Kidney (tissue), 14 donors: ENCODE results near the gene SORBS2. TPM values are rescaled to one million over a fixed set of nuclear protein-coding genes. Genes with fewer than 3 reads are reported as not detected.

Source experiments
- DNase-seq, 5 donors: peaks; one replicate each; pipeline ENCODE4 v3.0.0-alpha.2; 2013 to 2020
- FAIRE-seq: peaks from 2 replicates; lab custom pipeline; 2012; peaks lifted over from hg19 to GRCh38; lab: Jason Lieb, UNC
- H3K27ac ChIP-seq, 2 donors: one replicate each; pipeline ENCODE4 v1.7.0; 2013; ENCODE audit warnings: low read depth in 2 of 2, low read length in 2 of 2, inconsistent platforms in 1 of 2
- H3K27me3 ChIP-seq: one replicate; pipeline ENCODE4 v1.7.1; 2013; ENCODE audit warnings: low read length, inconsistent platforms; ENCODE audit not compliant: control insufficient read depth, insufficient read depth
- H3K36me3 ChIP-seq, 3 donors: one replicate each; pipeline versions ENCODE4 v1.7.0 to v1.7.1; 2013; ENCODE audit warnings: low read length in 3 of 3, control low read depth in 1 of 3, inconsistent platforms in 1 of 3; ENCODE audit not compliant: insufficient read depth in 3 of 3, control insufficient read depth in 2 of 3
- H3K4me1 ChIP-seq, 3 donors: one replicate each; pipeline versions ENCODE4 v1.7.0 to v1.7.1; 2013; ENCODE audit warnings: low read length in 3 of 3, inconsistent platforms in 1 of 3, low read depth in 1 of 3; ENCODE audit not compliant: control insufficient read depth in 2 of 3, insufficient read depth in 2 of 3
- H3K4me3 ChIP-seq, 3 donors: one replicate each; pipeline versions ENCODE4 v1.7.0 to v1.8.1; 2013; ENCODE audit warnings: low read length in 3 of 3, control low read depth in 1 of 3, inconsistent platforms in 1 of 3
- H3K9ac ChIP-seq, 3 donors: one replicate each; pipeline versions ENCODE4 v1.7.0 to v1.7.1; 2013; ENCODE audit warnings: low read length in 3 of 3, control low read depth in 1 of 3, inconsistent platforms in 1 of 3
- H3K9me3 ChIP-seq, 3 donors: one replicate each; pipeline versions ENCODE4 v1.7.0 to v1.7.1; 2013; ENCODE audit warnings: low read length in 3 of 3, control low read depth in 1 of 3, inconsistent platforms in 1 of 3; ENCODE audit not compliant: control insufficient read depth in 2 of 3, insufficient read depth in 1 of 3
- CTCF ChIP-seq: IDR thresholded peaks from 3 replicates; pipeline ENCODE4 v1.5.1; 2012; ENCODE audit warnings: mild to moderate bottlenecking, moderate library complexity, borderline replicate concordance; ENCODE audit not compliant: insufficient read depth; ENCODE audit errors: extremely low read depth
- intact Hi-C: fragments of 100-400 bp; cut with DNase I; formaldehyde crosslinking; loops from one replicate; pipeline ENCODE4 v1.11.1; 2022
- polyA plus RNA-seq: library from polyadenylated mRNA; stranded (reverse); fragments of 350-450 nt; fragmentation: Illumina TruSeq; extraction: RNeasy Lipid Tissue Mini Kit (QIAGEN cat#74804); gene quantifications from one replicate; pipeline ENCODE4 v1.2.3, GENCODE V29; 2014; ENCODE audit warnings: low read depth, low replicate concordance; ENCODE audit not compliant: insufficient read depth
- total RNA-seq: library from RNA; stranded (reverse); fragmentation: NEBNext Ultra II Directional; extraction: Animal tissue kit (Norgen Biotek cat#: 25700); gene quantifications from one replicate; pipeline ENCODE4 v1.2.1, GENCODE V29; 2021
- donor health status: control.
- donor health status: control.
- donor health status: control.
- donor health status: control.
- donor health status: control.
- donor health status: DM: yes; HTN: yes; CAD: no.
- donor health status: Normal renal cell carcinoma (clear cell type).

SORBS2 gene
- total and polyA plus RNA-seq, 2 donors from 2014 or later = 26.0 to 127 TPM

DNA sequence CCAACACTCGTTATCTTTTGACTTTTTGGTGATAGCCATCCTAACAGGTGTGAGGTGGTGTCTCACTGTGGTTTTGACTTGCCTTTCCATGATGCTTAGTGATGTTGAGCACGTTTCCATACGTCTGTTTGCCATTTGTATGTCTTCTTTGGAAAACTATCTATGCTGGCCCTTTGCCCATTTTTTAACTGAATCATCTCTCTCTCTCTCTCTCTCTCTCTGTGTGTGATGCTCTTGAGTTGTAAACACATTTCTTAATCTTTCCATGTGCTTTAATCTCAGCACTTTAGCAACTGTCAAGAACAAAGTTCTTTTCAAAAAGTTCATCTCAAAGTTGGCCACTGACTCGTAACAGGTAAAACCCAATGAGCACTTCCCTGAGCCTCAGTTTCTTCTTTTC, 10.5 kb downstream of the SORBS2 start:
- H3K4me1 ChIP-seq = peaks cover 0 to 8% (median 0%) of the 10 kb centered on the region in 3 donors

GRCh38 chr4:185800266-185800945, 11.6 kb downstream of the SORBS2 start:
- H3K27ac ChIP-seq = no peak overlapping the region
- no peak overlapping the region for H3K9ac ChIP-seq
- no peaks in the 10 kb centered on the region for H3K9me3 ChIP-seq
- no peak for FAIRE-seq
- DNase-seq = no peak
- peaks cover 0 to 8% (median 0%) of the 10 kb centered on the region in 3 donors for H3K4me1 ChIP-seq
- no peaks in the 10 kb centered on the region for H3K27me3 ChIP-seq
- intact Hi-C loops = no loop called here
- no peaks in the 10 kb centered on the region for H3K36me3 ChIP-seq
- TF ChIP-seq CTCF = no peak
- no peak overlapping the region for H3K4me3 ChIP-seq

More for the DNA sequence above, 10.5 kb downstream of the SORBS2 start:
- FAIRE-seq = no peak
- intact Hi-C loops = no loop called here
- Histone ChIP-seq H3K36me3 (no peaks in the 10 kb centered on the region), H3K27ac (no peak overlapping the region), H3K4me3 (no peak overlapping the region), H3K27me3 (no peaks in the 10 kb centered on the region), H3K9ac (no peak overlapping the region), H3K9me3 (no peaks in the 10 kb centered on the region)
- TF ChIP-seq CTCF = no peak
- DNase-seq = no peak

GRCh38 chr4:185799442-185799841, 12.6 kb downstream of the SORBS2 start:
- no peak for TF ChIP-seq CTCF
- no peaks in the 10 kb centered on the region for H3K36me3 ChIP-seq
- H3K27ac ChIP-seq = no peak overlapping the region
- no peaks in the 10 kb centered on the region for H3K27me3 ChIP-seq
- no peak for FAIRE-seq
- no peak overlapping the region for H3K4me3 ChIP-seq
- H3K9me3 ChIP-seq = no peaks in the 10 kb centered on the region
- no peak for DNase-seq
- H3K4me1 ChIP-seq = peaks cover 0 to 8% (median 0%) of the 10 kb centered on the region in 3 donors
- H3K9ac ChIP-seq = no peak overlapping the region
- intact Hi-C loops = no loop called here
